ENCODE results near the gene TERT. TPM values are rescaled to one million over a fixed set of nuclear protein-coding genes. Genes with fewer than 3 reads are reported as not detected.

Gene TERT
- total and polyA plus RNA-seq, 2 experiments from 2014 or later = 0.08 TPM; not detected in 1

DNA sequence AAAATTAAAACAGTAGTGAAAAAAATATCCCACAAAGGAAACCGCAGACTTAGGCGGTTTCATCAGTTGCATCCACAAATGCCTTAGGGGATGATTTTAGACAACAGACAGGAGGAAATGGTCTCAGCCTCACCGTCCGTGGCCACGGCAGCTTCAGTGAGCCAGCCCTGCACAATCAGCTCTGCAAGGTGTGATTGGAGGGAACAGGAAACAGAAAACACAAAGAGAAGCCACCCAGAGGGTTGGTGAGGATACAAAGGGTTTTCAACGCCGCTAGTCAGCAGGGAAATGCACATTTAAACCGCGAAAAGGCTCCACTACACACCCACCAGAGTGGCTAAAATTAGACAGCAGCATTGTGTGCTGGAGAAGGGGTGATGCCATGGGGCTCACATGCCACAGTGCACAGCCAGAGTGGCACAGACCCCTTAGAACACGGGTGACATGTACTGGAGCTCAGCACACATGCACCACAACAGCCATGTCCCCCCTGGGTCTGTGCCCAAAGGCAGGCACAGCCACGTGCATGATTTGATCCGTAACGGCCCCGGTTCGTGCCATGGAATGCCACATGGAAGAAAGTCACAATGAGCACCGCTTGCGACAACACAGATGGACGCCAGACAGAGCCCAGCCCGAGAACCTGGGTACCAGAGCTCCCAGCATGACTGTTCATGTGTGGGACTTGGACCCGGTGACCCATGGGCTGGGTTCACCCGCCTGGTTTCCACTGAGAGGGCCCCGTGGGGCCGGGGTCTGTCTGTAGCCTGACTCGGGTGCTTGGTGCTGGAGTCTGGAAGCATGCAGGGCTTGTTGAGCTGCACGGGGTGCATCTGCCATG is 18.3 kb upstream of the TERT start:
- no peak for DNase-seq (ENCODE audit: low spot score)
- no peak overlapping the region for H3K4me2 ChIP-seq
- WGBS (ENCODE audit: low lambda C conversion rate, missing lambda C conversion rate) = 81% methylated on average over 25 of the region's 25 CpGs
- H3K4me1 ChIP-seq (ENCODE audit: insufficient read depth) = peaks cover 18% of the 10 kb centered on the region
- no peaks in the 10 kb centered on the region for H3K36me3 ChIP-seq (replicated peaks; ENCODE audit: insufficient read depth, low read depth)
- no peak overlapping the region for H3K27ac ChIP-seq
- H2AFZ ChIP-seq = no peak overlapping the region
- no peaks in the 10 kb centered on the region for H4K20me1 ChIP-seq (ENCODE audit: insufficient read depth, poor library complexity, severe bottlenecking)
- H3K27me3 ChIP-seq = no peaks in the 10 kb centered on the region
- TF ChIP-seq EZH2phosphoT487 (IDR thresholded peaks at IDR 0.05; ENCODE audit: low read depth, severe bottlenecking, unreplicated experiment) = no peak
- TF ChIP-seq EZH2 (IDR thresholded peaks at IDR 0.05; ENCODE audit: borderline replicate concordance) = no peak
- TF ChIP-seq, protein P1, sequence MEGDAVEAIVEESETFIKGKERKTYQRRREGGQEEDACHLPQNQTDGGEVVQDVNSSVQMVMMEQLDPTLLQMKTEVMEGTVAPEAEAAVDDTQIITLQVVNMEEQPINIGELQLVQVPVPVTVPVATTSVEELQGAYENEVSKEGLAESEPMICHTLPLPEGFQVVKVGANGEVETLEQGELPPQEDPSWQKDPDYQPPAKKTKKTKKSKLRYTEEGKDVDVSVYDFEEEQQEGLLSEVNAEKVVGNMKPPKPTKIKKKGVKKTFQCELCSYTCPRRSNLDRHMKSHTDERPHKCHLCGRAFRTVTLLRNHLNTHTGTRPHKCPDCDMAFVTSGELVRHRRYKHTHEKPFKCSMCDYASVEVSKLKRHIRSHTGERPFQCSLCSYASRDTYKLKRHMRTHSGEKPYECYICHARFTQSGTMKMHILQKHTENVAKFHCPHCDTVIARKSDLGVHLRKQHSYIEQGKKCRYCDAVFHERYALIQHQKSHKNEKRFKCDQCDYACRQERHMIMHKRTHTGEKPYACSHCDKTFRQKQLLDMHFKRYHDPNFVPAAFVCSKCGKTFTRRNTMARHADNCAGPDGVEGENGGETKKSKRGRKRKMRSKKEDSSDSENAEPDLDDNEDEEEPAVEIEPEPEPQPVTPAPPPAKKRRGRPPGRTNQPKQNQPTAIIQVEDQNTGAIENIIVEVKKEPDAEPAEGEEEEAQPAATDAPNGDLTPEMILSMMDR (IDR thresholded peaks at IDR 0.05; ENCODE audit: poor library complexity) = no peak
- no peak overlapping the region for H3K4me3 ChIP-seq
- no peaks in the 10 kb centered on the region for H3K9me3 ChIP-seq (ENCODE audit: low read depth)
- H3K9me2 ChIP-seq (replicated peaks; ENCODE audit: insufficient read depth) = no peaks in the 10 kb centered on the region
- H3K79me2 ChIP-seq = no peaks in the 10 kb centered on the region

DNA sequence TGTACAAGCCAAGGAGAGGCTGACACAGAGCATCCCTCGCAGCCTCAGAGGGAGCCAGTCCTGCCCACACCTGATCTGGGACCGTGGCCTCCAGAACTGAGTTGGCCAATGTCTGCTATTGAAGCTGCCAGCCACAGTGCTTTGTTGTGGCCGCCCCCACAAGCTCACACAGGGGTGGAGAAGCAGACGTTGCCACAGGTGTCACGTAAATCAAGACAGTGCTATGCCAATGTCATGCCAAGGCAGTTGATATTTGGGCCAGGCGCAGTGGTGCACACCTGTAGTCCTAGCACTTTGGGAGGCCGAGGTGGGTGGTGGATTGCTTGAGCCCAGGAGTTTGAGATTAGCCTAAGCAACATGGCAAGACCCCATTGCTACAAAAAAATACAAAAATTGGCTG is 17.3 kb upstream of the TERT start:
- Histone ChIP-seq H2AFZ (no peak overlapping the region), H4K20me1 (ENCODE audit: insufficient read depth, poor library complexity, severe bottlenecking) (no peaks in the 10 kb centered on the region), H3K4me2 (no peak overlapping the region), H3K9me3 (ENCODE audit: low read depth) (no peaks in the 10 kb centered on the region), H3K9me2 (replicated peaks; ENCODE audit: insufficient read depth) (no peaks in the 10 kb centered on the region), H3K27ac (no peak overlapping the region), H3K36me3 (replicated peaks; ENCODE audit: insufficient read depth, low read depth) (no peaks in the 10 kb centered on the region), H3K4me3 (no peak overlapping the region), H3K4me1 (ENCODE audit: insufficient read depth) (peaks cover 18% of the 10 kb centered on the region), H3K27me3 (no peaks in the 10 kb centered on the region), H3K79me2 (no peaks in the 10 kb centered on the region)
- TF ChIP-seq, protein P1 (IDR thresholded peaks at IDR 0.05; ENCODE audit: poor library complexity) = no peak
- TF ChIP-seq EZH2 (IDR thresholded peaks at IDR 0.05; ENCODE audit: borderline replicate concordance) (no peak), EZH2phosphoT487 (IDR thresholded peaks at IDR 0.05; ENCODE audit: low read depth, severe bottlenecking, unreplicated experiment) (no peak)
- 88% methylated on average over 7 of the region's 7 CpGs for WGBS (ENCODE audit: low lambda C conversion rate, missing lambda C conversion rate)
- DNase-seq (ENCODE audit: low spot score) = no peak

DNA sequence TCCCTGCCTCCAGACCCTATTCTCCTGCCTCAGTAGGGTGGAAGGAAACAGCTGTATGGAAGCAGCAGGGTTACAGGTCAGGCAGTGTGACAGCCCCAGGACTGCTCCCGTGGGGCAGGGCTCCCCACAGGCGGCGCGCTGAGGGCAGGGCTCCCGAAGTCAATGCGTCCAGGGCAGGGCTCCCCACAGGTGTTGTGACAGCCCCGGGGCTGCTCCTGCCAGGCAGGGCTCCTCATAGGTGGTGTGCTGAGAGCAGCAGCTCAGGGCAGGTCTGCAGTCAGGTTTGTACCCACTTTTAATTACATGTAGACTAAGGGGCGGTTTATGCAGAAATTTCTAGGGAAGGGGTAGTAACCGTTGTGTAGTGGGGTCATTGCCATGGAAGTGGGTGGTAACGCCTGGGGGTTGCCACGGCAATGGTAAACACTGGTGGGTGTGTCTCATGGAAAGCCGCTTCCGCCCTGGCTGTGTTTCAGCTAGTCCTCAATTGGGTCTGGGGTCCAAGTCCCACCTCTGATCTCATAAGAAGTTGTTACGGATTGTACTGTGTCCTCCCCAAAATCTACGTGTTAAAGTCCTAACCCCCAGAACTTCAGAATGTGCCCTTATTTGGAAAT is 16.7 kb upstream of the TERT start:
- Histone ChIP-seq H2AFZ (no peak overlapping the region), H4K20me1 (ENCODE audit: insufficient read depth, poor library complexity, severe bottlenecking) (no peaks in the 10 kb centered on the region), H3K27me3 (no peaks in the 10 kb centered on the region), H3K9me2 (replicated peaks; ENCODE audit: insufficient read depth) (no peaks in the 10 kb centered on the region), H3K27ac (no peak overlapping the region), H3K4me1 (ENCODE audit: insufficient read depth) (peaks cover 14% of the 10 kb centered on the region), H3K36me3 (replicated peaks; ENCODE audit: insufficient read depth, low read depth) (no peaks in the 10 kb centered on the region), H3K4me2 (no peak overlapping the region), H3K4me3 (no peak overlapping the region), H3K9me3 (ENCODE audit: low read depth) (no peaks in the 10 kb centered on the region), H3K79me2 (no peaks in the 10 kb centered on the region)
- no peak for DNase-seq (ENCODE audit: low spot score)
- WGBS (ENCODE audit: low lambda C conversion rate, missing lambda C conversion rate) = 93% methylated on average over 15 of the region's 15 CpGs
- no peak for TF ChIP-seq EZH2 (IDR thresholded peaks at IDR 0.05; ENCODE audit: borderline replicate concordance)
- TF ChIP-seq, protein P1 (IDR thresholded peaks at IDR 0.05; ENCODE audit: poor library complexity) = no peak
- TF ChIP-seq EZH2phosphoT487 (IDR thresholded peaks at IDR 0.05; ENCODE audit: low read depth, severe bottlenecking, unreplicated experiment) = no peak

Measured in hepatocyte (in vitro differentiated cells).